GM15510 (cell line): Measurements from ENCODE around the gene COX10.

Experiments used
- POLR2A ChIP-seq: IDR thresholded peaks from 3 replicates; pipeline ENCODE4 v1.6.1; 2011; ENCODE audit warnings: borderline replicate concordance; ENCODE audit not compliant: insufficient read length; ENCODE audit errors: extremely low read depth

Gene COX10

DNA sequence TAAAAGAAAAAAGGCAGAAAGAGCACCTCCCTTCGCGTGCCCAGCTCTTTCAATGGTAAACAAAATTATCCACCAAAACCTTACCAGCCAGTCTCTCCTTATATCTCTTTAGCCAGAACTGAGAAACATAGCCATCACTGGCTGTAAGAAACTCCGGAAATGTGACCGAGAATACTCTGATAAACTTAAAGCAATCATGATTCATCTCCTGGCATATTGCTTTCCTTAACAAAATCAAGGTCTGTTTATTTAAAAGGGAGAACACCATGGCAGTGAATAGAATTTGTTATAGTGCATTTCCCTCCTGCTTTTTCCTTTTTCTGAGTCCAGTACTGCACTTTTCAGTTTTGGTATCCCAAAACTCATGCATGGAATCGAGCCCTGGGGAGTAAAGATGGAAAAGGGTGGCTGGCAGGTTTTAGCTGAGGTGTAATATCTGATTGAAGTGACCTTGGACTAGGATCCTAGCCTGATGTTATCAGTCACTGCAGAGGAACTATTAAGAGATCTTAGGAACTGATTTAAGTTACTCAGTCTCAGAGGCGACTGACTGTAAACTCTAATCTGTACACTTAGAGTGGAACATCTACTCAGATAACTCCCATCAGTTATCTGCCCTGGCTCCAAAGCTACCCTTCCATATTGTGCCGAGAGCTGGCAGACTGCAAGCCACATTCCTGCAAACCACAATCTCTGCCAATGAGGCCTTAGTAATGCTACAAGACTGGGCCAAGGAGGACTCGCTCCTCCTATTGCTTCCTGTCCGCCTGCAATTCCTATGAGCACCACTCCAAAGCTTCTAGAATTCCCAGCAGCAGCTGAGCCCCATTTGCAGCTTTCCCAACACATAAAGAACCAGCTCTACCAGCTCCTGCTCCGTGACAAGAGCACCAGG lies 7.4 kb upstream of the COX10 start:
- no peak for TF ChIP-seq POLR2A

DNA sequence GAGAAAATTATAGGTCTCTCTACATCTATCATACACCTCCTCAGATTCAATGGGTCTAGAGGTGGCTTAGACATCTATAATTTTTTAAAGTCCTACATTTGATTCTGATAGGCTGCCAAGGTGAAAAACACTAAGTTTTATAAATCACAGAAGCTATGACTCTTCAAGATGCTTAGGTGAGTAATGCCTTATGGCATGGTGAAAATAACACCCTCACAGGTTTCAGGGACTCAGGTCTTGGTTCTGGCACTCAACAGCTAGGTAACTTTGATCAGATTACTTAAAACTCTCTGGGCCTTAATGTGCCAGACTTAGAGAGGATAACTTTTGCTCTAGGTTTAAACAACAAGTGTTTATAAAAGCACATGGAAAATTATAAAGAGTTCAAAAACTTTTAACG lies 2.0 kb upstream of the COX10 start:
- TF ChIP-seq POLR2A, result no peak

- TF ChIP-seq POLR2A, result no peak
Observed at GRCh38 chr17:14068542-14069250, 608 bp upstream of the COX10 start.

DNA sequence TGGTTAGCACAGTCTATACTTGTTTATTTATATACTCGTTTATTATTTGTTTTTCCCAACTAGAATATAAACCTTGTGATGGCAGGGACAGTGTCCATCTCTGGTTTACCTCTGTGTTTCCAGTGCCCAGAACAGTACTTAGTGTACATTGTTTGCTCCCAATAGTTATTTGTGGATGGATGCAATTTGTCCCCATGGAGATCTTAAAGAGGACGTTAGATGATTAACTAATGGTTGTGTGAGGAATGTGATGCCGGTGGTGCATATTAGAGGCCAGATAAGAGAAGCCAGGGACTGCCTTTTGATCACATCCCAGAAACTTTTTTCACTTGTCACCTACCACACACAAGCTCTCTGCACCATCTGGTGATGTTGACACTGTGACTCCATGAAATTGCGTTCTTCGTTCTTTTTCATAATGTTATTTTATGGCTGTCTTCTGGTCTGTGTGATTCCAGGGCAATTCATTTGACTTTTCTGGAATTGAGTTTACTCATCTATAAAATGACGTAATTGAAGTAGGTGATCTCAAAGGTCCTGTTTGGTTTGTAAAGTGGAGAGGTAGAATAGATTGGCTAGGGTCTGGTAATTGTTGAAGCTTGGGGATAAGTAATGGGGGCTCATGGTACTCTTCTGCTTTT lies 1.2 kb downstream of the COX10 start:
- TF ChIP-seq POLR2A, result no peak

DNA sequence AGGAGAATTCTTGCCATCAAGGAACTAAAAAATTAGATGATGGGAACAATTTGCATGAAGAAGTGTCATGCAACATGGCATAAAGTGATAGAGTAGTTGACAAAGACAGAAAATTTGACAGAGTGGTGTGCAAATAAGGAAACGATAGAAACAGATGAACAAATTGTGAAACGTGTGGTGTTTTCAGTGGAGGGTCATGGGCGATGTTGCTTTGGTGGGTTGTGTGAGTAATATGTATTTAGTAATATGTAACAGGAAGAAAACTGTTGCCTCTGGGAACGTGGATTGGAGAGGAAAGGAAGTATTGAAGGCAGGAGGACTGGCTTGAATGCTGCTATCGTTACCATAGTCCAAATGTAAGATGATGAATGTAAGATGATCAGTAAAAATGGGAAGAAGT lies 3.6 kb downstream of the COX10 start:
- TF ChIP-seq POLR2A, result no peak

GRCh38 chr17:14078027-14078426 lies 8.7 kb downstream of the COX10 start:
- TF ChIP-seq POLR2A, result no peak

- no peak for TF ChIP-seq POLR2A
Observed at GRCh38 chr17:14080847-14081251, 11.5 kb downstream of the COX10 start.

GRCh38 chr17:14082848-14083247 lies 13.5 kb downstream of the COX10 start:
- TF ChIP-seq POLR2A, result no peak

- TF ChIP-seq POLR2A, result no peak
Observed at GRCh38 chr17:14084955-14085354, 15.7 kb downstream of the COX10 start.

- no peak for TF ChIP-seq POLR2A
Observed at GRCh38 chr17:14086189-14086588, 16.9 kb downstream of the COX10 start.

DNA sequence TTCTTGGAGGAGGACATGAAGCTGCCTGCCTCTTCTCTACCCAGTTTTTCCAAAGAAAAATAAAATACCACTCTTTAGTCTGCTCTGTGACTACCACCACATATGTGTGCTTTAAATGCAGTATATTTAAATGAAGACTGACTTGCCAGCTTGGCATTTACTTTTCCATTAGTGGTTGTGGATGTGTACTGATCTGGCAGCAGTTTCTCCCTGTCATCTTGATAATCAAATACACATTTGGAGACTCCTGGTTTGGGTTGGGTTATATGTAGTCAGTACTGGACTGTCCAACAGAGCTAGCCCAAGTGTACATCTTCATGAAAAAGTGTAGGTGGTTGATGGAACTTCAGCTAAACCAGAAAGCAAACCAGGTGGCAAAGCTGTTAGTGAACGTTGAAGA lies 19.9 kb downstream of the COX10 start:
- TF ChIP-seq POLR2A, result no peak

DNA sequence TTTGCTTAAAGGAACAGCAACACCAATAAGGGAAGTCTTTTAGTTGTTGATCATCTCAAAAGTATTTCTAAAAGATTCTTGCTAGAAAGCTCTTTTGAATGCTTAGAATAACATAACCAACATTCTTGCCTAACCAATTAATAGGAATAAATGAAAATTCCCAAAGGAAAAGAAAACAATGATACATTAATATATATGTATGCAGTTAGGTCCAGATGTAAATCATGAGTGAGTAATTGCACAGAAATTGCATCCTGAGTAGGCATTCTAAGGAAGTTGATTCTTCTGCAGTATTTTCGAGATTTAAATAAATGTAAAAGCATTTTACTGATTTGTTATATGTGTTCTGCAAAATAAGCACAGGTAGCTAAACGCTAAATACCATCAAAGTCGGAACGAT lies 22.1 kb downstream of the COX10 start:
- TF ChIP-seq POLR2A, result no peak

DNA sequence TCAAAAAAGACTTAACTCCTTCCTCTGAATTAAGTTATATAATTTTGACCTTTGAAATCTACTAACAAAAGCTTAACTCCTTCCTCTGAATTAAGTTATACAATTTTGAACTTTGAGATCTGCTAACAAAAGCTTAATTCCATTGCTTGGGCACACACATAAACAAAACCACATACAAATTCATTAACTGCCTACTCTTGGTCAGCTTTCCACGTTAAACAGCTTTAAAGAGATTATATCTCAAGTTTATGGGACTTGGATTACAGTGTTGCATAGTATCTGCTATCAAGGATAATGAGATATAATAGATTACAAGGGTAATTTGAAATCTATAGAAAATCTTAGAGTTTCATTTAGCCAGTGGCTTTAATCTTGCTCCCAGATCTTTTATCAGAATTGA lies 23.5 kb downstream of the COX10 start:
- TF ChIP-seq POLR2A, result no peak

DNA sequence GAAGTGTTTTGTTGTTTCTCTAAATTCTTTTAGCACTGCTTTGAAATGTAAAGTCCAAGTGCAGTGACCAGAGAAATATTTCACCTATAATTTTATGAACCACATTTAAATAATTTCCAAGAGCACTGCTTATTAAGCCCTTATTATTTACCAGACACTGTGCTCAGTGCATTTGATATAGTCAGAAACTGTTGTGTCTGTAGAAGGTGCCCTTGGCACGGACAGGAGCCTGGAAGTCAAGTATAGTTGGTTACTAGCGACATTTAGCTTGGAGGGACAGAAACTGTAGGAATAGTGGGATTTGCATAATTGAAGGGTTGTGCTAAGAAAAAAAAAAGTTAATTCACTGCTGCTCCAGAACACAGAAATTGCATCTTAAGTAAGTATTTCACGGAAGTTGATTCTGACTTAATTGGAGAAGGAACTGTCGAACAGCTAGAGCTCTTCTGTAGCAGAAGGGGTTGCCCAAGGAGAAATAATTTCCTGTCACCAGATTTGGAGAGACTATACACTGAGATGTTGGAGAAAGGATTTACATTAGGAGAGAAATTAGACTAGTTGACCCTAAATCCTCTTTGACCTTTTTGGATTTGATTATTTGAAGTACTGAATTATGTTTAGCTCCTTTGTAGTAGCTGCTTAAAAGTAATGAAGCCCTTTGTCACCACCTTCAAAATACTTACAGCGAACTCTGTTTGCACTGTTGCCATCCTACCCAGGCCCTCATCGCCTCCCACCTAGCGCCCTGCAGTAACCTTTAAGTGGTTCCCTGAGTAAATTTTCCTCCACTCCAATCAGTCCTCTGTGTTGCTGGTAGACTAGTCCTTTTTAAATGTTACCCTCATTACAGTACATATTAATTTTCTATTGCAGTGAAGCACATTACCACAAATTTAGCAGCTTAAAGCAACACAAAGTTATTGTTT lies 25.6 kb downstream of the COX10 start:
- TF ChIP-seq POLR2A, result no peak

DNA sequence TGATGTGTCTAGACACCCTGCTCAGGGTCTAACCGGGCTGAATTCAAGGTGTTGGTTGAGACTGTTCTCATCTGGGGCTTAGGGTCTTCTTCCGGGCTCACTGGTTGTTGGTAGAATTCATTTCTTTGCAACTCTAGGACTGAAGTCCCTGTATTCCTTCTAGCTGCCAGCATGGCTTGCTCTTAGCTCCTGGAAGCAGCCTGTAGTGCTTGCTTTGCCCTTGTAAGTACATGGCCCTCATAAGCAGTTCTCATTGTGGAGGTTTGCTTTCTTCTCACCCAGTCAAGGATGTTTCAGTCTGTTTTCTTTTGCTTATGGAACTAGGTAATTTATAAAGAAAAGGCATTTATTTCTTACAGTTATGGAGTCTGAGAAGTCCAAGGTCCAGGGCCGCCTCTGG lies 26.3 kb downstream of the COX10 start:
- no peak for TF ChIP-seq POLR2A

- no peak for TF ChIP-seq POLR2A
Observed at GRCh38 chr17:14098246-14098645, 28.9 kb downstream of the COX10 start.
